Activated CD4-positive, alpha-beta T cell treated with anti-CD3 and anti-CD28 coated beads, Interleukin-2, amount 50 U/mL, for 48 hours (primary cell): Measurements from ENCODE around the gene AARS2.
"Not testable (repeated sequence)": the region's sequence is repeated elsewhere in the genome, so short reads cannot be mapped to it uniquely, and the experiment has no call there.

Source experiments
- DNase-seq, 2 experiments: peaks; one replicate each; pipeline ENCODE4 v3.0.0-alpha.2; 2020

AARS2 gene

DNA sequence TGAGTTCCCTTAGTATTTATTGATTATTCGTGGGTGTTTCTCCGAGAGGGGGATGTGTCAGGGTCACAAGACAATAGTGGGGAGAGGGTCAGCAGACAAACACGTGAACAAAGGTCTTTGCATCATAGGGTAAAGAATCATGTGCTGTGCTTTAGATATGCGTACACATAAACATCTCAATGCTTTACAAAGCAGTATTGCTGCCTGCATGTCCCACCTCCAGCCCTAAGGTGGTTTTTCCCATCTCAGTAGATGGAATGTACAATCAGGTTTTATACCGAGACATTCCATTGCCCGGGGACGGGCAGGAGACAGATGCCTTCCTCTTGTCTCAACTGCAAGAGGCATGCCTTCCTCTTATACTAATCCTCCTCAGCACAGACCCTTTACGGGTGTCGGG is 15.1 kb upstream of the AARS2 start:
- DNase-seq, result not testable (repeated sequence)

DNA sequence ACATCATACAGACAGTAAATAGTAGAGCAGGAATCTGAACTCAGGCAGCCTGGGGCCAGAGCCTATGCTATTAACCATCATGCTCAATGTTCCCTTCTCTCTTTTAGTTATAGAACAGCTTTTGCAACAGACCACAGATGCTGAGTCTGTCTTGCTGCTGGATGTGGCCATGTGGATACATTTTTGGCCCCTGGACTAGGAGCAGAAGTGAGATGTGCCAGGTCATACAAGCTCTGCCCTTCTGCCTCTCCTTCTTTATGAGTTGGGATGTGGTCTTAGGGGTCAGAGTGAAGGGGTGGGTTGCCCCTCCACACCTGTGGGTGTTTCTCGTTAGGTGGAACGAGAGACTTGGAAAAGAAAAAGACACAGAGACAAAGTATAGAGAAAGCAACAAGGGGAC is 14.6 kb upstream of the AARS2 start:
- no peak for DNase-seq

DNA sequence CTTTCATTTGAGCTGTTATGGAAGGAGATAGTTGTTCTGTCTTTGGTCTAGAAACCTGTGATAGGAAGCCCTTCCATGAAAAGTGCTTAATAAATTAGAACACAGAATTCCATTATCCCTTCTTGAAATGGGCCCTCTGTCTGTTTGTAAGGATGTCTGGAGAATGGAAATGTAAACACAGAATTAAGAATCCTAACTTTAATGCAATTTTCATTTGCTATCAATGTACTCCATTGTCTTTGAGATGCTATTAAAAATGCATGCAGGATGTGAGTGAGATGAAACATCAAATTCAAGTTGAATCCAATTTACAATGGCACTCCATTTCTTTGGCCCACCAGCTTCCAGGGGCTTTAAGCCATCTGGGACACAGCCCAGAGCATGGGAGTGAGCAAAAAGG is 13.9 kb upstream of the AARS2 start:
- DNase-seq, result no peak

DNA sequence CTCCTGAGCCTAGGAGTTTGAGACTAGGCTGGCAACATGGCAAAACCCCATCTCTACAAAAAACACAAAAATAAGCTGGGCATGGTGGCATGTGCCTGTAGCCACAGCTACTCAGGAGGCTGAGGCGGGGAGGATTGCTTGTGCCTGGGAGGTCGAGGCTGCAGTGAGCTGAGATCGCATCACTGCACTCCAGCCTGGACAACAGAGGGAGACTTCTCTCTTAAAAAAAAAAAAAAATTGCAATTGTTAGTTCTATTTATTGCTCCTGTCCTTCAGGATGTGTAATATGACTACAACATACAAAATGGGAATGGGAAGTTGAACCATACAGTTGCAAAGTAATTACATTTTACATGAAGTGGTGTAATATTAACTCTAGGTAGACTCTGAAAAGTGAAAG is 8.1 kb upstream of the AARS2 start:
- DNase-seq, result no peak

DNA sequence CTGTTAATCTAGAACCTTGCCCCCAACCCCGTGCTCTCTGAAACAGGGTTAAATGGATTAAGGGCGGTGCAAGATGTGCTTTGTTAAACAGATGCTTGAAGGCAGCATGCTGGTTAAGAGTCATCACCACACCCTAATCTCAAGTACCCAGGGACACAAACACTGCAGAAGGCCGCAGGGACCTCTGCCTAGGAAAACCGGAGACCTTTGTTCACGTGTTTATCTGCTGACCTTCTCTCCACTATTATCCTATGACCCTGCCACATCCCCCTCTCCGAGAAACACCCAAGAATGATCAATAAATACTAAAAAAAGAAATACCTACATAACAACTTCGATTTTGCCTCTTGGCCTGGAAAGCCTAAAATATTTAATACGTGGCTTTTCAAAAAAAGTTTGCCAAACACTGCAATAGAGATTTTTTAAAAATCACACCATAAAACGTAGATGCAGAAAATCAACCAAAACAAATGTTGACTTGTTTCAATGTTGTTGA is 4.0 kb upstream of the AARS2 start:
- not testable (repeated sequence) for DNase-seq

DNA sequence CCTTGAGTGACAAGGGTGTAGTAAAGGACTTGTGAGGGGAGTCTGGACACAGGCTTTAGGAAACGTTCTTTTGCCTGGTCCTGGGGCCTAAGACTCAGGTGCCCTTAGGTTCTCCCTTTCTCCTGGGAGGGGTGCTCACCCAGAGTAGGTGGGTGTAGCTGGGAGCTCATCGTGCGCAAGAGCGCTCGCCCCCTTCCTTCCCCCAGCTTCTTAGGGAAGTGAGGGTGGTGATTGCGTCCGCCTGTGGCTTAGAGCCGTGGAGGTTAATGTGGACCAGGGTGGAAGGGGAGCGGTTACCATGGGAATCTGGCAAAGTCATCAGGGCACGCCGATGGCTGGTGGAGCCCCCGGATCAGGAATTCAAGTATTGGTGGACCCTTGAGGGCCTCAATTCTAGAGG is 3.3 kb upstream of the AARS2 start:
- no peak for DNase-seq

DNA sequence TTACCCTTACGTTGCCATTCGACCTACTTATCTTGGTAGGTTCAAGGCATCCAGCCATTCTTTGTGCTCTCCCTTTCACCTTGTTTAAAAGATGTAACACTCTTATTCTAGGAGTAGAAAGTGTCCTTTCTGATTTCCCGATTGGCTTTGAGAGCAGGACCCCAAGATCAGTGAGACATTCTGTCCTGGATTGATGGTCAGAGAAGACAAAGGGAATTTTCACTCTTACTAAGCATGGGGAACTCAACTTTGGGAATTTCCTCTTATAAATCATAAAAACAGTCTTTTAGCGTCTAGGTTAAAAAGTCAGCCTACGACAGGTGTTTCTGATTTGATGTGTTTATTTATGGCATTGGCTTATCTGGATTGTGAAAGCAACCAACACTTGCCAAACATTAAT is 2.8 kb upstream of the AARS2 start:
- DNase-seq, result no peak

DNA sequence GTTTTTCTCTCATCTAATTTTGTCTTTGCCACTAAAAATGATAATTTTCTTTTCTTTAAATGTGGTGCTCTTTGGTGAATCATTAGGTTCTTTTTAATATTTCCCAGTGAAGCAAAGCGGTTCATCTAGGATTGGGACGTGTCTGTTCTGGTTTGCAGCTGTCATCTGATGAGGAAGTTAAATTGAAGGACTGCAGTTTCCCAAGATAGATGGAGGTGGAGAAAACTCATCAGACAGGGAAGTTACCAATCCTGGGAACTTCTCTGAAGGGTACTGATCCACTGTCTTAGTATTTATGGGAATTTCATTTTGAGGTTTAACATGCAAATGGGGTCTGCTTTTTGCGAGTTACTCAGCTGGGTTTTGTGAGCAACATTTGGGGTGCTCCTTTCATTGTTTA is 2.4 kb upstream of the AARS2 start:
- DNase-seq, result no peak

DNA sequence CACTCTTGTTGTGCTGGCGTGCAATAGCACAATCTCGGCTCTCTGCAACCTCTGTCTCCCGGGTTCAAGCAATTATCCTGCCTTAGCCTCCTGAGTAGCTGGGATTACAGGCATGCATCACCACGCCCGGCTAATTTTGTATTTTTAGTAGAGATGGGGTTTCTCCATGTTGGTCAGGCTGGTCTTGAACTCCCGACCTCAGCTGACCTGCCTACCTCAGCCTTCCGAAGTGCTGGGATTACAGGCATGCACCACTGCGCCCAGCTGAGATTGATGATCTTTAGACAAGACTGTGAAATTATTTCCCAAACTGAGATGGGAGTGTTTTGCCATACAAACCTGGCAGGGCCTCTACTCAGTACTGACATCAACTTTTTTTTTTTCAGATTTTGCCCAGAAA is 1.5 kb upstream of the AARS2 start:
- DNase-seq, result not testable (repeated sequence)

DNA sequence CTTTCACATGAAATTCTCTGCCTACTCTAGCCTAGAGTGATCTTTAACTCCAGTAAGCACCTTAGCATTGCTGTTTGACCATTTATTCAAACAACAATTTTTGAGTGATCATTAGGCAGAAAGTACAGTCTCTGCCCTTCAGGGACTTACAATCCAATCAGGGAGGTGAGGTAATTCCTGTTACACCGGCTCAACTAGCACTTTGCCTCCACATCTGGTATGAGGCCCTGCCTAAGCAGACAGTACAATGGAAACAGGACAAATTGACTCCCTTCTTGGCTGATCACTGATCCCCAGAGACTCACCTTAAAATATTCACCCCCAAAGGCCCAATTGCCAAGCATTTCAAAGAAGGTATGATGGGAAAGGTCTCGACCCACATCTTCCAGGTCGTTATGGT is 1.4 kb downstream of the AARS2 start:
- no peak for DNase-seq

DNA sequence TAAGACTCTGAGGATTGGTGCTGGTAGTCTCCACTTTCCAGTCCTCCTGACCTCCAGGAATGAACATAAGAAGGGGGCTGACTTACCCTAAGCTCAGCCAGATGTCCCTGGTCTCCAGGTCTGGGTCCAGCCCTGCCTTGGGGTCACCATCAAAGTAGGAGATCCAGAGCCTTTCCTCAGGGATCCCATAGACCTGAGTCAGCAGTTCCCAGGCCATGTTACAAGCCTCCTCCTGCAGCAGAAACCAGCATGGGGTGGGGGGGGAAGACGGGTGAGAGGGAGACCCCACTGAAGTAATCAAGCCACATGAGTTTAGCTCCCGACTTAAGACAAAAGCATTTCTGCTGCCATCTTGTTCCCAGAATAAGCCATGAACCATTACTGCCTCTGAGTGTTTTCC is 1.8 kb downstream of the AARS2 start:
- DNase-seq, result no peak

DNA sequence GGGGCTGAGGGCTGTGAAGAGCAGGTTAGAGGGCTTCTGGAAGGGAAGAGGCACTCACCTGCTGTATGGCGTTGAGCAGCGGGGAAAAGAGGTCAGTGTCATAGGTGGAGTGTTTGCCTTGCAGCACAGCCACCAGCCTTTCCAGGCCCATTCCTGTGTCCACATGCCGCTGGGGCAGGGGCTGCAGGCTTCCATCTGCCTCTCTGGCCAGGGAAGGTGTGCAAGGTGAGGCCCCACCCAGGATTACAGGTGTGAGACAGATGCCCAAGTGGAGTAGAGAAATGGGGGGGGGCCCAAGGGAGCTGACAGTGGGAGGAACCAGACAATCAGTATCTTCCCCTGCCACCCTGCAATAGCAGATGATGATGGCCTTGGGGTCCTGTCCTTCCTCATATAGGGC is 2.9 kb downstream of the AARS2 start:
- DNase-seq, result no peak

DNA sequence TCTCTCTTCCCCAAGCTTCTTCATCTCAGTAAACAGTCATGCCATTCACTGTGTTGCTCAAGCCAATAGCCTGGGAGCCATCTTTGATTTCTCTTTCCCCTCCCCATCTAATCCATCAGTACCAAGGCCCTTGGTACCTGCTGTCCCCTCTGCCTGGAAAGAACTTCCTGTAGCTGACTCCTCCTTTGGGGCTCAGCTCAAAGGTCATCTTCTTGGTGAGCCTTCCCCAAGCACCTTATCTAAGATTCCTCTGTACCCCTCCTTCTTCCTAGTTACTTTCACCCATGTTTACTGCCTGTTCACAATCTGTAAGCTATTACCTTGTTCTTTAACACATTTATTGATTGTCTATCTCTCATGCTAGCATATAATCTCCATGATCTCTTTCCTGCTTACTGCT is 3.5 kb downstream of the AARS2 start:
- no peak for DNase-seq

DNA sequence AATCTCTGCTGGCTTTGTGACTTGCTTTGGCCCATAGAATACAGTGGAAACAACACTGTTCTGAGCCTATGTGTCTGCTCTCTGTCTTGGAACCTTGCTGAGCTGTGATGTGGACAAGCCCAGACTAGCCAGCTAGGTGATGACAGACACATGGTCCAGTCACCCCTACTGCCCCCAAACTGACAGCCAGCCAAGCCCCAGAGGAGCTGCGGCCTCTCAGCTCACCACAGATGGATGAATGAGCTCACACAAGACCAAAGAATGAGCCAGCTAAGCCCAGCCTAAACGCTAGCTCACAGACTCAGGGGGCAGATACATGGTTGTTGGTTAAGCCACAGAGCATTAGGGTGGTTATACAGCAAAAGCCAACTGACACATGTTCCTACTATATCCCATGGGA is 4.1 kb downstream of the AARS2 start:
- DNase-seq, result no peak

DNA sequence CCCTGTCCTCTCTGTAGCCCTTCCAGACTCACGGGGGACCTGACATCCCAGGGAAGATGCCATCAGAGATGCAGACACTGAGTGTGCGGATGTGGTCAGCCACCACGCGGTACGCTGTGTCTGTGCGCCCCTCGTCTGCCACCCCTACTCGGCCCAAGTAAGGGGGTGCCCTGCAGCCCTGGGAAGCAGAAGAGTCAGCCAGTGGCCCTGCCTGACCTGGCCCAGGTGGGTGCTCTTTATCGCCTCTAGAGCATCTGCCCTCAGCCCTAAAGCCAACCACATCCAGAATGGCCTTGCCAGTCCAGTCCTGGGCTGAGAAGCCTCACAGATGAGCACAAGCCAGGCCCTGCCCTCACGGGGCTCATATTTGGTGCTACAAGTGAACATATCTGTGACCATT is 5.9 kb downstream of the AARS2 start:
- no peak for DNase-seq

DNA sequence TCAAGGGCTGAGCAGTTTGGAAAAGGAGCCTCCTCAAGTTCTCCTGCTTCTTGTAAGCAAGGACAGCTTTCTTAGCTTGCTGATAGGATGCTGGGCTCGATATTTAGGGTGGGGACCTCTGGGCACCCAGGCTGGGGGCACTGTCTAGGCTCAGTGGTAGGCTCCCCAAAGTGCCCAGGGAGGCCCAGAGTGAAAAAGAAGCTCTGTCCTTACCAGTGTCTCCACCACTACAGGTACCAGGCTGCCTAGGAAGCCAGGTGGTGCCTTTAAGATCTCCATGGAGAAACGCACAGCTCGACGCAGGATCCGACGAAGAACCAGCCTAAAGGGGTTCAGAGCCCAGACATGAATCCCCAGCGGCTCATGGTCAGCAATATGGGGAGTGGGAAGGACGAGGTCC is 6.4 kb downstream of the AARS2 start:
- DNase-seq, result no peak

DNA sequence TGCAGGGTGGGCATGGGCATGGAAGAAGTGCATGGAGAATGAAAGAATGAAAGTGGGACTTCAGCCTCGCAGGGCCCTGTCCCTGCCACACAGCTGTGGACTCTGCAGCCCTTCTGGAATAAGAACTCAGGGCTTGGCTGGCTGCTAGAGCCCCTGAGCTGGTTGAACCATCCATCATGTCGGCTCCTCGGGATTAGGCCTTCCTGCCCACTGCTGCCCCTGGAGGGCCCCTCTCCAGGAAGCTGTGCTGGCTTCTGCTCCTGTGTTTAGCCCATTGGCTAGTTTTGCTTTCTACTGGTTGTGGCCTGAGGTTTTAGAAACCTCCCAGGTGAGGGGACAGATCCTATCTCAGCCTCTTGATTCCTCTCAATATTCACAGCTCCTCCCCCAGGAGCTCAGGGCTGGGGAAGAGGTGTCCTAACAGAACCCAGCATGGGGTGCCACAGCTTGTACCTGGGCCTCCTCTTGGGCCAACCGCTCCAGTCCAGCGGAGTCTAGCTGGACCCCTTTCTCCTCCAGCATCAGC is 7.9 kb downstream of the AARS2 start:
- DNase-seq, result no peak

DNA sequence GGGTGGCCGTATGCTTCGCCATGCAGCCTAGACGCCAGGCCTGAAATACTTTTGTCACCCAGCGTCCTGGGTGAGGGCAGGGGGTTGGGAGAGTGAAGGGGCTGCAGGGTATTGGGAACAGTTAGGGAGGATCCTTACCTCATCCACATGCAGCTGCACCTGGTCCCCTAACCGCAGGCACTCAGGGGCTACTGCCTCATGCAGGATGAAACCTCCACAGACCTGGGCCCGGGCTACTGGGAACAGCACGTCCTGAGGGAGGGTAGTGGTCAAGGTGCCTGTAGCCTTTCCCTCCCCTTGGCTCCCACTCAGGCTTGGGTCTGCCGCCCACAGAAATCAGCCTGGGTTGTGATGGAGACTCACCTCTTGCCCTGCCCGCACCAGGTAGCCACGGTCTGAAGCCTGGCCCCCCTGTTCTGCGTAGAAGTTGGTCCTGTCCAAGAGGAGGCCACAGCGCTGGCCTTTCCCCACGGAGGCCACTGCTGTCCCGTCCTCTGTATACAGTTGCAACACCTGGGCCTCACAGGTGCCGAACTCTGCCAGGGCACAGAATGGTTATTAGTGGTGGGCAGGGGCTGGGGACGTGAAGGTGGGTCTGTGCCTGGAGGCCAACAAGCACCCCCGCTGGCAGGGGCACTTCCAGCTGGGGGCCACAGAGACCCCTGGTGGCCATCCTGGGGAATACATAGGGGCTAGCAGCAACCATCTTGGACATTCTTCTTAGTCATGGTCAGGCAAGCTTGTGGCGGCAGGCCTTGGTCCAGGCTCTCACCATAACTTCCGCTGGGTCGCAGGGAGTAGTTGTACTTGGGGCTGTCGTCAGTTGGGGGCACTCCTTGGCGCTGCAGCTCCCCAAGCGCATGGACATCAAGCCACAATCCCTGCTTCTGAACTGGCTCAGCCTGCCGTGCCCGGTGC is 8.6 kb downstream of the AARS2 start:
- DNase-seq, result peak; percentile 26 to 45

DNA sequence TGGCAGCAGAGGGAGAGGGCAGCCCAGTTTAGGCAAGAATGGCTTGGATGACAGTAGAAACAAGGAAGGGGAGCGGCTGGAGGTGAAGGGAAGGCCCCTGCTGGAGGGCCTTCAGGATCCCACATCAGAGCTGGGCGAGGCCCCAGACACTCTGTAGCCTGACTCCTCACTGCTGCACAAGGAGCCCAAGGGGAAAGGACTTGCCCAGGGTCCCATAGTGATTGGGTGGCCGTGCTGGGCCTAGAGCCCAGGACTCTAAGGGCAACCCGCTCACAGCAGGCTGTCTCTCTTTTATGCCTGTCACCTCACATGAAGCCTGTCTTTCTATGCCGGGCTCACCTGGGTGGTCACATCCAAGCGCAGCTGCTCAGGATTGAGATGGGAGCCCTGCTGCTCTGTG is 9.3 kb downstream of the AARS2 start:
- no peak for DNase-seq

DNA sequence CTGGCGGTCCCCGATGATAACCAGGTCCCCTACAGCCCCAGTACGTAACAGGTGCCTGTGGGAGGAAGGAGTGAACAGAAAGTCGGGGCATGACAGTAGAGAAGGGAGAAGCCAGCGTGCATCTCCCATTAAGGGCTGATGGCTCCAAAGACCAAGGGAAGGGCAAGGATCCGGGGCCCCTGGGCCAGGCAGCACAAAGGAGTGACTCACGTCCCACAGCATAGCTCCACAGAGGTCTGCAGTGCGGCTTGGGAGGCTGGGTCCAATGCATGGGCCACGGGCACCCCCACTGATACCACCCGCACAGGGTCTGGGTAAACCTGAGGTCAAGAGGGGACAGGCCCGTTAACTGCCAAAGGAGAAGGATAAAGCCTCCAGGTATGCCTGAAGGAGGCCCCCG is 10.3 kb downstream of the AARS2 start:
- DNase-seq, result no peak

DNA sequence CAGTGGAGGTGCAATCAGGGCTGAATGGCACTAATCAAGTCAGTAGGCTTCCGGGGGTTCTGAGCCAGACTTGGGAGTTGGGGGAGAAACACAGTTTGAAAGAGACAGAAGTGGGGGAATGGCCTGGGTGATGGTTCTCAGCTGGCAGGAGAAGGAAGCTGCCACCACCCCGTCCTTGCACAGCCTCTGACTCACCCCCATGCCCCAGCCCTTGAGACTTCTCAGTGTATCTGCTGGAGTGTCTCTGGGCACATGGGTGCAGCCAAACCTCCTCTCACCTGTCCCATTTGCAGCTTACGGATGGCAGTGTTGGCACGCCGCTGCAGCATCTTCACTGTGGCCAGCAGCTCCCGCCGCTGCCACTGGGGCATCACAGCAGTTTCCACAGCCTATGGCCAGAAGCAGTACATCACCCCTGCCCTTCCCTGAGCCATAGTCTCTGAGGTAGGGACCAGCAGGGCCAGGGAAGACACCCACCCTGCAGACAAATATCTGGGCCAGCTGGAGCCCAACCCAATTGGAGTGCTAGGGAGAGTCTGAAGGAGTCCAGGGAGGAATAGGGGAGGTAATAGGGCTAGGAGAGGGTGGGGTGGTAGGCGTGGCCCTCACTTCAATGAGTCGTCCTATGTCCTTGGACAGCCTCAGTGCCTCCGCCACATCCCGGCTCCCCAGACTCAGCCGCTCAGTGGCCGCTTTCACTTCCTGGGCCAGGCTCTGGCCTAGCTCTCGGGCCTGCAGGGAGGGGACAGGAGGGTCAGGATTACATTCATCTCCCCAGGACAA is 11.2 kb downstream of the AARS2 start:
- DNase-seq, result no peak

DNA sequence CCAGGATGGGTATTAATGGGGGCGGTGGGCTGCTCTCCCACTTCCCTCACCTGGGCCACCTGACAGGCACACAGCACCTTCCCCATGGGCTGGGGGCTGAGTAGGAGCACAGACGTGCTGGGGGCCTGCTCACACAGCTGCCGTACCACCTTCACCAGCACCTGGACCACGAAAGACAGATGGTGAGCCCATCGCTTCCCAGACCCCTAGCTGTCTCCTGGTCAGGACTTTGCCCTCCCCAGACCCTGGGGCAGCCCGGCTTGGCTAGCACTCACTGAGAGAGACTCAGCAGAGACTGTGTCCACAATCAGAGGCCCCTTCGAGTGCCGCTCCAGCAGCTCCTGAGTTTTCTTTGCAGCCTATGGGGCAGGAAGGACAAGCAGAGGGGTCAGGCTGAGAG is 12.0 kb downstream of the AARS2 start:
- DNase-seq, result no peak

DNA sequence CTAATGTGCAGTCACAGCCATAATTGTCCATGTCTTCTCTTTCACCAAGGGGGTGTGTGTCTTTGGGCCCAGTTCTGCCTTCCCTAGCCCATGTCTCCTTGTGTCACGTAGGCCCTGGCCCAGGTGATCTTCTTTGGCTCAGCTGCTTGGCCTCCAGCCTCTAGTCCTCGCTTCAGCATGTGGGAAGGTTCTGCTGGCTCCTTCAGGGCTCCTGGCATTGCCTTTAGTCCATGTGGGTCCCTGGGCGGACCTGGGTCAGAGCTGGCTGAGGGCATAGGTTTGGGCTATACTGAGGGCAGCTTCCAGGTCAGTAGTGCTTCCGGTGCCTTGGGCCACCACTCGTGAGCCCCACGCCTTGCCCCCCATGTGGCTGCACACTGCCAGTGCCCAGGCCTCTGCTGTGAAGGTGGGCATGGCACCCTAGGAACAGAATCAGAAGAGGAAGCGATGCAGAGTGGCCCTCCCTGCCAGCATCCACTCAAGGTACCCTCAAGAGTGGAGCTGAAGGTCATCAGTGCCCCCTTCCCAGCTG is 12.8 kb downstream of the AARS2 start:
- no peak for DNase-seq

DNA sequence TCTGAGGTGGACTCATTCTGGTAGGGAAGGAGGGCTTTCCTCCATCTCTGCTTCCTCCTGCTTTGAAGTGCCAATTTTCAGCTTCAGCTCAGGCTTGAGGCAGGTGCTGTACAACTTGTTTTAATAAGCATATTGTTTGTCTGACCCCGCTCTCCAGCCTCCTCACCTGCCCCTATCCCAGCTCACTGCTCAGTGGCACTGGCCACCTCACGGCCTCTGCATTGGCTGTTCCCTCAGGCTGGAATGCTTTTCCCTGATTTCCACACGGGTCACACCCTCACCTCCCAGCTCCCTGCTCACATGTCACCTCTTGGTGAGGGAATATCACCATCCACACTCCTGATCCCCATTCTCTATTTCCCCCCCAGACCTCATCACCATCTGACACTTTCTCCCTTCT is 14.3 kb downstream of the AARS2 start:
- no peak for DNase-seq
